ENCODE data around the gene ATP10A. TPM values are rescaled to one million over a fixed set of nuclear protein-coding genes. Genes with fewer than 3 reads are reported as not detected.

Gene ATP10A
- polyA plus RNA-seq, 1 of the 3 experiments (the other 2 are of a cell fraction): not detected

GRCh38 chr15:25717127-25717456 lies 146.0 kb downstream of the ATP10A start:
- 63% methylated on average over 3 of the region's 3 CpGs for WGBS (ENCODE audit: low lambda C conversion rate)
- no peaks in the 10 kb centered on the region for H3K36me3 ChIP-seq (replicated peaks in 1 of 2; ENCODE audit: control insufficient read depth in 1 of 2, insufficient read depth in 2 of 2, low read length in 1 of 2)
- ChIA-PET CTCF (interaction anchor here (1.2 kb wide), 1 partner anchor 218 kb away, joined by 3 read pairs; no protein-coding TSS in a partner anchor), POLR2A (no interaction called here)
- H3K4me2 ChIP-seq: no peak overlapping the region
- H3K9ac ChIP-seq: no peak overlapping the region
- H2AFZ ChIP-seq (ENCODE audit: low read depth): no peak overlapping the region
- no peaks in the 10 kb centered on the region for H3K9me2 ChIP-seq
- TF ChIP-seq JUND (IDR thresholded peaks at IDR 0.05): no peak
- TF ChIP-seq CHD2 (IDR thresholded peaks at IDR 0.05; ENCODE audit: low read length, partially characterized antibody): no peak
- no peaks in the 10 kb centered on the region for H3K9me3 ChIP-seq
- no peaks in the 10 kb centered on the region for H3F3A ChIP-seq (replicated peaks; ENCODE audit: insufficient read depth)
- H3K27ac ChIP-seq (ENCODE audit: low read depth in 2 of 2, low read length in 1 of 2): no peak overlapping the region
- peaks cover 0 to 15% of the 10 kb centered on the region in 2 experiments; a peak in 2 of 4 replicates for H3K4me1 ChIP-seq (ENCODE audit: control insufficient read depth in 1 of 2, insufficient read depth in 2 of 2, low read depth in 1 of 2, low read length in 1 of 2)
- H4K20me1 ChIP-seq (ENCODE audit: insufficient read depth): no peaks in the 10 kb centered on the region
- no peak overlapping the region for H3K4me3 ChIP-seq (ENCODE audit: low read depth in 2 of 2, low read length in 1 of 2)
- no peaks in the 10 kb centered on the region for H3K79me2 ChIP-seq (ENCODE audit: insufficient read depth)
- no peak for DNase-seq
- H3K27me3 ChIP-seq (ENCODE audit: insufficient read depth): no peaks in the 10 kb centered on the region

- Histone ChIP-seq H3K4me3 (ENCODE audit: low read depth in 2 of 2, low read length in 1 of 2) (no peak overlapping the region), H3K9me2 (no peaks in the 10 kb centered on the region), H3K4me2 (no peak overlapping the region), H2AFZ (ENCODE audit: low read depth) (no peak overlapping the region), H3K9ac (no peak overlapping the region), H4K20me1 (ENCODE audit: insufficient read depth) (no peaks in the 10 kb centered on the region), H3K79me2 (ENCODE audit: insufficient read depth) (no peaks in the 10 kb centered on the region), H3K36me3 (replicated peaks in 1 of 2; ENCODE audit: control insufficient read depth in 1 of 2, insufficient read depth in 2 of 2, low read length in 1 of 2) (no peaks in the 10 kb centered on the region), H3K4me1 (ENCODE audit: control insufficient read depth in 1 of 2, insufficient read depth in 2 of 2, low read depth in 1 of 2, low read length in 1 of 2) (peaks cover 0 to 15% of the 10 kb centered on the region in 2 experiments; a peak in 2 of 4 replicates), H3K9me3 (no peaks in the 10 kb centered on the region), H3K27ac (ENCODE audit: low read depth in 2 of 2, low read length in 1 of 2) (no peak overlapping the region), H3F3A (replicated peaks; ENCODE audit: insufficient read depth) (no peaks in the 10 kb centered on the region), H3K27me3 (ENCODE audit: insufficient read depth) (no peaks in the 10 kb centered on the region)
- no peak for TF ChIP-seq EP300 (IDR thresholded peaks at IDR 0.05; ENCODE audit: borderline replicate concordance in 1 of 2, low read depth in 1 of 2, low read length in 1 of 2)
- no peak for TF ChIP-seq ZBTB33 (IDR thresholded peaks at IDR 0.05; ENCODE audit: borderline replicate concordance, low read depth)
- TF ChIP-seq FOXJ3 (CRISPR knock-in tag; IDR thresholded peaks at IDR 0.05): no peak
- TF ChIP-seq RCOR1 (IDR thresholded peaks at IDR 0.05; ENCODE audit: low read length): no peak
- TF ChIP-seq REST (IDR thresholded peaks at IDR 0.05; ENCODE audit: low read depth, low read length): no peak
- no peak for TF ChIP-seq FOSL2 (IDR thresholded peaks at IDR 0.05; ENCODE audit: borderline replicate concordance, low read depth)
- TF ChIP-seq RFX5 (IDR thresholded peaks at IDR 0.05; ENCODE audit: low read length): no peak
- TF ChIP-seq RXRA (IDR thresholded peaks at IDR 0.05; ENCODE audit: borderline replicate concordance, low read depth): no peak
- TF ChIP-seq MEF2A (IDR thresholded peaks at IDR 0.05; ENCODE audit: borderline replicate concordance, low read depth): no peak
- no peak for TF ChIP-seq YY1 (IDR thresholded peaks at IDR 0.05; ENCODE audit: low read depth)
- TF ChIP-seq PBX3 (IDR thresholded peaks at IDR 0.05): no peak
- no peak for TF ChIP-seq NFIC (IDR thresholded peaks at IDR 0.05; ENCODE audit: borderline replicate concordance)
- no peak for TF ChIP-seq NRF1 (IDR thresholded peaks at IDR 0.05; ENCODE audit: low read depth, low read length)
- no peak for TF ChIP-seq JUND (IDR thresholded peaks at IDR 0.05)
- TF ChIP-seq TAF1 (IDR thresholded peaks at IDR 0.05; ENCODE audit: borderline replicate concordance, low read depth, low read length): no peak
- TF ChIP-seq EZH2phosphoT487 (IDR thresholded peaks at IDR 0.05; ENCODE audit: borderline replicate concordance, low read depth): no peak
- TF ChIP-seq TCF12 (IDR thresholded peaks at IDR 0.05): no peak
- ChIA-PET CTCF (interaction anchor here (1.0 to 1.2 kb wide), 2 partner anchors 15 to 218 kb away, joined by 3 read pairs; no protein-coding TSS in a partner anchor), POLR2A (no interaction called here)
- no peak for DNase-seq
- 78% methylated on average over 19 of the region's 21 CpGs for whole genome bisulfite sequencing (ENCODE audit: low lambda C conversion rate)
Observed at GRCh38 chr15:25716414-25717126, 146.6 kb downstream of the ATP10A start.
